Trophoblast cell (in vitro differentiated cells and primary cell): Measurements from ENCODE around the gene GALNT7.

Experiments used
- DNase-seq, 2 donors: peaks; one replicate each; pipeline ENCODE4 v3.0.0-alpha.2; 2016
- H2AFZ ChIP-seq: 2 replicates; pipeline ENCODE4 v1.6.1; 2013; ENCODE audit warnings: low read length, moderate library complexity, mild to moderate bottlenecking; ENCODE audit not compliant: insufficient read depth, poor library complexity
- H2AK5ac ChIP-seq: 2 replicates; pipeline ENCODE4 v1.6.1; 2013; ENCODE audit warnings: mild to moderate bottlenecking, low read length
- H2BK120ac ChIP-seq: 2 replicates; pipeline ENCODE4 v1.6.1; 2013; ENCODE audit warnings: low read length, mild to moderate bottlenecking, moderate library complexity; ENCODE audit not compliant: insufficient read depth, poor library complexity
- H2BK12ac ChIP-seq: 2 replicates; pipeline ENCODE4 v1.6.1; 2013; ENCODE audit warnings: mild to moderate bottlenecking, low read length, moderate library complexity
- H2BK5ac ChIP-seq: 2 replicates; pipeline ENCODE4 v1.6.1; 2013; ENCODE audit warnings: low read length, low read depth, moderate library complexity, mild to moderate bottlenecking; ENCODE audit not compliant: poor library complexity
- H3K14ac ChIP-seq: 2 replicates; pipeline ENCODE4 v1.6.1; 2013; ENCODE audit warnings: mild to moderate bottlenecking, low read length
- H3K18ac ChIP-seq: 2 replicates; pipeline ENCODE4 v1.6.1; 2013; ENCODE audit warnings: mild to moderate bottlenecking, low read length
- H3K23ac ChIP-seq: 2 replicates; pipeline ENCODE4 v1.6.1; 2013; ENCODE audit warnings: low read length
- H3K27ac ChIP-seq: 2 replicates; pipeline ENCODE4 v1.5.1; 2013; ENCODE audit warnings: low read depth, mild to moderate bottlenecking, inconsistent platforms, low read length, moderate library complexity
- H3K27me3 ChIP-seq: 2 replicates; pipeline ENCODE4 v1.6.1; 2013; ENCODE audit warnings: inconsistent platforms, mild to moderate bottlenecking, low read length, moderate library complexity; ENCODE audit not compliant: insufficient read depth
- H3K36me3 ChIP-seq, 2 experiments: 1 replicate in 1 of 2; 2 replicates in 1 of 2; pipeline ENCODE4 v1.6.1; 2013; ENCODE audit warnings: low read length in 2 of 2, mild to moderate bottlenecking in 2 of 2, moderate library complexity in 1 of 2; ENCODE audit not compliant: insufficient read depth in 2 of 2, control insufficient read depth in 1 of 2
- H3K4ac ChIP-seq: 2 replicates; pipeline ENCODE4 v1.6.1; 2013; ENCODE audit warnings: low read depth, mild to moderate bottlenecking, low read length, moderate library complexity
- H3K4me1 ChIP-seq, 2 experiments: 1 replicate in 1 of 2; 2 replicates in 1 of 2; pipeline ENCODE4 v1.6.1; 2013; ENCODE audit warnings: low read length in 2 of 2, mild to moderate bottlenecking in 2 of 2, moderate library complexity in 1 of 2; ENCODE audit not compliant: insufficient read depth in 2 of 2, control insufficient read depth in 1 of 2
- H3K4me2 ChIP-seq: 2 replicates; pipeline ENCODE4 v1.6.1; 2013; ENCODE audit warnings: inconsistent platforms, mild to moderate bottlenecking, low read length, moderate library complexity
- H3K4me3 ChIP-seq: 2 replicates; pipeline ENCODE4 v1.5.1; 2013; ENCODE audit warnings: mild to moderate bottlenecking, low read depth, low read length, inconsistent platforms
- H3K79me1 ChIP-seq: one replicate; pipeline ENCODE4 v1.6.1; 2013; ENCODE audit warnings: low read length
- H3K79me2 ChIP-seq: 2 replicates; pipeline ENCODE4 v1.6.1; 2013; ENCODE audit warnings: low read length, mild to moderate bottlenecking; ENCODE audit not compliant: control insufficient read depth, insufficient read depth, poor library complexity
- H3K9ac ChIP-seq: 2 replicates; pipeline ENCODE4 v1.6.1; 2013; ENCODE audit warnings: mild to moderate bottlenecking, low read length
- H3K9me3 ChIP-seq: 2 replicates; pipeline ENCODE4 v1.6.1; 2013; ENCODE audit warnings: low read depth, mild to moderate bottlenecking, control low read depth, inconsistent platforms, low read length; ENCODE audit not compliant: insufficient read depth
- H4K12ac ChIP-seq: 2 replicates; pipeline ENCODE4 v1.6.1; 2013; ENCODE audit warnings: low read depth, mild to moderate bottlenecking, low read length, moderate library complexity
- H4K8ac ChIP-seq: 2 replicates; pipeline ENCODE4 v1.6.1; 2013; ENCODE audit warnings: low read depth, mild to moderate bottlenecking, low read length, moderate library complexity
- H4K91ac ChIP-seq: one replicate; pipeline ENCODE4 v1.6.1; 2013; ENCODE audit warnings: low read depth, mild to moderate bottlenecking, low read length, moderate library complexity
- WGBS: extraction: QIAGEN DNeasy Blood & Tissue Kit; methylation state at CpG from one replicate; pipeline ENCODE4 v1.1.7; 2013; ENCODE audit warnings: missing lambda C conversion rate; ENCODE audit not compliant: insufficient read length, insufficient coverage; ENCODE audit errors: extremely low coverage; 5-methylcytosine and 5-hydroxymethylcytosine counted together

The GALNT7 gene

GRCh38 chr4:173170182-173170778, 1.7 kb downstream of the GALNT7 start:
- H3K4me3 ChIP-seq, result peak overlapping the region; percentile 97
- H4K12ac ChIP-seq, result no peak overlapping the region
- peaks cover 18% of the 10 kb centered on the region for H3K79me2 ChIP-seq
- H3K27me3 ChIP-seq, result no peaks in the 10 kb centered on the region
- peak overlapping the region; percentile 97 for H3K18ac ChIP-seq
- peak overlapping the region; percentile 63 for H3K14ac ChIP-seq
- peak overlapping the region; percentile 48 for H3K4ac ChIP-seq
- peaks cover 2 to 4% of the 10 kb centered on the region in 2 experiments for H3K4me1 ChIP-seq
- peak overlapping the region; percentile 95 for H3K27ac ChIP-seq
- peak overlapping the region; percentile 66 for H2BK5ac ChIP-seq
- peak overlapping the region; percentile 38 for H4K91ac ChIP-seq
- peaks cover 16% of the 10 kb centered on the region for H3K79me1 ChIP-seq
- H3K9me3 ChIP-seq, result no peaks in the 10 kb centered on the region
- peak overlapping the region; percentile 23 for H2BK120ac ChIP-seq
- no peak overlapping the region for H3K23ac ChIP-seq
- peak overlapping the region; percentile 82 for H3K4me2 ChIP-seq
- H2BK12ac ChIP-seq, result no peak overlapping the region
- H3K9ac ChIP-seq, result peak overlapping the region; percentile 54
- H4K8ac ChIP-seq, result peak overlapping the region; percentile 97
- WGBS, result no CpG with 5 or more reads among the region's 13 CpGs
- H3K36me3 ChIP-seq, result no peaks in the 10 kb centered on the region
- no peak overlapping the region for H2AK5ac ChIP-seq
- peak in 1 of 2 donors; percentile 29 for DNase-seq
- peak overlapping the region; percentile 99 for H2AFZ ChIP-seq

- no CpG with 5 or more reads among the region's 2 CpGs for WGBS
These were observed 2.5 kb downstream of the GALNT7 start for GRCh38 chr4:173171098-173171497.

GRCh38 chr4:173171987-173172386, 3.4 kb downstream of the GALNT7 start:
- H2BK12ac ChIP-seq, result no peak overlapping the region
- no peak overlapping the region for H3K9ac ChIP-seq
- no peak overlapping the region for H3K23ac ChIP-seq
- H4K8ac ChIP-seq, result no peak overlapping the region
- H2AFZ ChIP-seq, result no peak overlapping the region
- no peak overlapping the region for H4K91ac ChIP-seq
- H3K4ac ChIP-seq, result peak overlapping the region; percentile 66
- H3K36me3 ChIP-seq, result no peaks in the 10 kb centered on the region
- no peak overlapping the region for H2AK5ac ChIP-seq
- peaks cover 16% of the 10 kb centered on the region for H3K79me1 ChIP-seq
- WGBS, result no CpG with 5 or more reads among the region's 8 CpGs
- H3K4me1 ChIP-seq, result peaks cover 2 to 4% of the 10 kb centered on the region in 2 experiments
- no peak overlapping the region for H4K12ac ChIP-seq
- no peak for DNase-seq
- no peak overlapping the region for H2BK120ac ChIP-seq
- H3K4me2 ChIP-seq, result no peak overlapping the region
- no peak overlapping the region for H3K14ac ChIP-seq
- peaks cover 18% of the 10 kb centered on the region for H3K79me2 ChIP-seq
- no peak overlapping the region for H3K18ac ChIP-seq
- no peak overlapping the region for H3K27ac ChIP-seq
- H2BK5ac ChIP-seq, result no peak overlapping the region
- H3K4me3 ChIP-seq, result no peak overlapping the region
- no peaks in the 10 kb centered on the region for H3K9me3 ChIP-seq
- no peaks in the 10 kb centered on the region for H3K27me3 ChIP-seq

More at GRCh38 chr4:173171098-173171497, 2.5 kb downstream of the GALNT7 start:
- Histone ChIP-seq H3K9ac (no peak overlapping the region), H3K27ac (no peak overlapping the region), H3K79me1 (peaks cover 16% of the 10 kb centered on the region), H3K9me3 (no peaks in the 10 kb centered on the region), H3K79me2 (peaks cover 18% of the 10 kb centered on the region), H3K4ac (peak overlapping the region; percentile 35), H3K4me1 (peaks cover 2 to 4% of the 10 kb centered on the region in 2 experiments), H2AK5ac (no peak overlapping the region), H3K23ac (no peak overlapping the region), H3K18ac (no peak overlapping the region), H4K91ac (no peak overlapping the region), H2AFZ (no peak overlapping the region), H3K36me3 (no peaks in the 10 kb centered on the region), H2BK12ac (no peak overlapping the region), H2BK120ac (no peak overlapping the region), H4K8ac (no peak overlapping the region), H3K4me2 (no peak overlapping the region), H2BK5ac (no peak overlapping the region), H4K12ac (no peak overlapping the region), H3K14ac (no peak overlapping the region), H3K4me3 (no peak overlapping the region), H3K27me3 (no peaks in the 10 kb centered on the region)
- DNase-seq, result peak in 1 of 2 donors; percentile 40

GRCh38 chr4:173174184-173174583, 5.6 kb downstream of the GALNT7 start:
- H3K4me2 ChIP-seq, result no peak overlapping the region
- H4K8ac ChIP-seq, result no peak overlapping the region
- no peak overlapping the region for H2AK5ac ChIP-seq
- no peak overlapping the region for H3K18ac ChIP-seq
- no peak overlapping the region for H2BK12ac ChIP-seq
- WGBS, result no CpG with 5 or more reads among the region's 2 CpGs
- no peaks in the 10 kb centered on the region for H3K9me3 ChIP-seq
- peaks cover 7% of the 10 kb centered on the region for H3K79me1 ChIP-seq
- no peak overlapping the region for H3K23ac ChIP-seq
- H3K4me1 ChIP-seq, result peaks cover 2 to 4% of the 10 kb centered on the region in 2 experiments
- H3K36me3 ChIP-seq, result no peaks in the 10 kb centered on the region
- no peak overlapping the region for H2BK5ac ChIP-seq
- H3K4me3 ChIP-seq, result no peak overlapping the region
- DNase-seq, result no peak
- no peaks in the 10 kb centered on the region for H3K27me3 ChIP-seq
- no peak overlapping the region for H4K91ac ChIP-seq
- no peak overlapping the region for H2AFZ ChIP-seq
- H3K9ac ChIP-seq, result no peak overlapping the region
- no peak overlapping the region for H3K4ac ChIP-seq
- peaks cover 14% of the 10 kb centered on the region for H3K79me2 ChIP-seq
- H4K12ac ChIP-seq, result no peak overlapping the region
- no peak overlapping the region for H3K14ac ChIP-seq
- H3K27ac ChIP-seq, result no peak overlapping the region
- no peak overlapping the region for H2BK120ac ChIP-seq
